A673 (cell line): Measurements from ENCODE around the gene FSD1. TPM values are rescaled to one million over a fixed set of nuclear protein-coding genes. Genes with fewer than 3 reads are reported as not detected.

Experiments used
- BruUV-seq: library from RNA; stranded (reverse); fragments of 400-500 nt; replicated peaks from 2 replicates; lab custom pipeline; 2021; lab: Mats Ljungman, UMichigan
- CTCF ChIA-PET: fragments of 300-600 bp; sonication (Branson Sonifier 250); formaldehyde crosslinking; loops from one replicate; lab custom pipeline; 2022; ENCODE audit warnings: antibody characterized with exemption; lab: Charles Lee
- POLR2A ChIA-PET: fragments of 300-600 bp; sonication (Branson Sonifier 250); formaldehyde crosslinking; loops from one replicate; lab custom pipeline; 2022; ENCODE audit warnings: antibody characterized with exemption; ENCODE audit not compliant: low non-redundant PET; lab: Charles Lee
- DNase-seq: peaks from one replicate; pipeline ENCODE4 v3.0.0-alpha.2; 2015; ENCODE audit warnings: low spot score
- H3K27ac ChIP-seq: fragments of 200-600 bp; sonication (generic); 2 replicates; pipeline ENCODE4 v1.5.1; 2016; ENCODE audit warnings: mixed run types, low read depth, mild to moderate bottlenecking, mixed read lengths, antibody characterized with exemption, low read length; ENCODE audit not compliant: poor library complexity, severe bottlenecking
- H3K27me3 ChIP-seq: fragments of 200-600 bp; sonication (generic); replicated peaks from 2 replicates; pipeline ENCODE4 v1.6.1; 2017; ENCODE audit warnings: mixed run types, low read depth, mild to moderate bottlenecking, mixed read lengths, antibody characterized with exemption, low read length; ENCODE audit not compliant: insufficient read depth, poor library complexity
- H3K36me3 ChIP-seq: fragments of 200-600 bp; sonication (generic); 2 replicates; pipeline ENCODE4 v1.6.1; 2016; ENCODE audit warnings: mixed run types, mild to moderate bottlenecking, mixed read lengths, antibody characterized with exemption, low read length; ENCODE audit not compliant: insufficient read depth, poor library complexity, severe bottlenecking
- H3K4me1 ChIP-seq: fragments of 200-600 bp; sonication (generic); 2 replicates; pipeline ENCODE4 v1.6.1; 2017; ENCODE audit warnings: mixed run types, mild to moderate bottlenecking, mixed read lengths, antibody characterized with exemption, low read length; ENCODE audit not compliant: insufficient read depth, poor library complexity, severe bottlenecking
- H3K4me3 ChIP-seq: fragments of 200-600 bp; sonication (generic); 2 replicates; pipeline ENCODE4 v1.5.1; 2016; ENCODE audit warnings: low read depth, mixed run types, mild to moderate bottlenecking, mixed read lengths, low read length; ENCODE audit not compliant: poor library complexity, severe bottlenecking
- H3K9me3 ChIP-seq: fragments of 200-600 bp; sonication (generic); 2 replicates; pipeline ENCODE4 v1.6.1; 2016; ENCODE audit warnings: mixed run types, low read depth, mild to moderate bottlenecking, mixed read lengths, antibody characterized with exemption, low read length; ENCODE audit not compliant: poor library complexity, severe bottlenecking
- CTCF ChIP-seq: fragments of 300-800, 200-600 bp; sonication (generic); conservative IDR thresholded peaks from 2 replicates; pipeline ENCODE4 v1.5.1; 2017; ENCODE audit warnings: low read depth, mild to moderate bottlenecking, antibody characterized with exemption, low read length, moderate library complexity, mixed read lengths
- EZH2 ChIP-seq: fragments of 200-600 bp; sonication (generic); IDR thresholded peaks from 2 replicates; pipeline ENCODE4 v1.6.1; 2017; ENCODE audit warnings: borderline replicate concordance, low read depth, mild to moderate bottlenecking, mixed read lengths, antibody characterized with exemption, low read length; ENCODE audit not compliant: poor library complexity, severe bottlenecking
- intact Hi-C: fragments of 100-400 bp; cut with micrococcal nuclease; formaldehyde crosslinking; loops from one replicate; pipeline ENCODE4 v1.10.0; 2022; ENCODE audit not compliant: unreplicated experiment
- total RNA-seq: library from RNA; stranded (reverse); gene quantifications from 2 replicates; pipeline ENCODE4 v1.2.3, GENCODE V29; 2021

Gene FSD1
- total RNA-seq, 1 experiment from 2014 or later = 10.4 TPM

DNA sequence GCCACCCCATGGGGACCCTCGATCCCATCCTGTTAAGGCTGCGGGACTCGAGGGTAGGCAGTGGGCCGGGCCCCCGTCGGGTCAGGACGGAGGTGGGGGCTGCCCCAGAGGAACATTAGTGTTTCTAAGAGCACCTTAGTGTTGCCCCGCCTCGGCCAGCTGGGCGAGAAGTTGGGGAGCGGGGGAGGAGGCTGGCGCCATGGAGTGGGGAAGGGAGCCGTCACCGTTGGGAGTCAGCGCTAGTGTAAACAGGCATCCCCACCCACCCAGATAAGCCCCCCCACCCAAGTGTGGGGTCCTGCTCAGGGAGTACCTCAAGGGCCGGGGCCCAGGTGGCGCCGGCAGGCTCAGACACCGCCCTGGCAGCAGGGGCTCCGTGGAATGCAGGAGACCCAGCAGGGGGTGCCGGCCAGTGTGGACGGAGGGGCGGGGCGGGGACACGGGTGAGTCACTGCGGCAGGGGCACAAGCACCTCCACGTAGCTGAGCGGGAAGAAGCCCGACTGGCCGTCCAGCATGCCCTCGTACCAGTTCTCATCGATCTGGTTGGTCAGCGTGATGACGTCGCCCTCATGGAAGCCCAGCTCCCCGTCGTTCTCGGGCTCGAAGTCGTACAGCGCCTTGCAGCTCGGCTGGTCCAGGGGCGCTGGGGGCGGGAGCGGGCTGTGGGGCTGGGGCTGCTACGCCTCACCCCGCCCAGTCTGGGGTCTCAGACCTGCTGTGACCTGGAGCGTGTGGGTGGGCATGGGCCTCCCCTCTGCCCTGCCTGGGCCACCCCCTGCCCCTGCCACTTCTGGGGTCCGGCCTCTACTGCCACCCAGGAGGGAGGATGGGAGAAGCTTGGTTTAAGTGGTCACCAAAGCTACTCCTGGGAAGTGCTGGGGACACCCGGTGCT lies 57.0 kb downstream of the FSD1 start:
- Histone ChIP-seq H3K4me1 (no peaks in the 10 kb centered on the region), H3K27me3 (no peaks in the 10 kb centered on the region), H3K9me3 (no peaks in the 10 kb centered on the region), H3K27ac (no peak overlapping the region), H3K4me3 (no peak overlapping the region), H3K36me3 (peaks cover 56% of the 10 kb centered on the region)
- ChIA-PET CTCF (interaction anchor here (0.8 to 0.9 kb wide), 2 partner anchors 9 to 32 kb away, joined by 3 to 7 read pairs; no protein-coding TSS in a partner anchor), POLR2A (no interaction called here)
- no TSS peak for BruUV-seq
- no peak for DNase-seq
- TF ChIP-seq CTCF (no peak), EZH2 (no peak)
- intact Hi-C loops = no loop called here

DNA sequence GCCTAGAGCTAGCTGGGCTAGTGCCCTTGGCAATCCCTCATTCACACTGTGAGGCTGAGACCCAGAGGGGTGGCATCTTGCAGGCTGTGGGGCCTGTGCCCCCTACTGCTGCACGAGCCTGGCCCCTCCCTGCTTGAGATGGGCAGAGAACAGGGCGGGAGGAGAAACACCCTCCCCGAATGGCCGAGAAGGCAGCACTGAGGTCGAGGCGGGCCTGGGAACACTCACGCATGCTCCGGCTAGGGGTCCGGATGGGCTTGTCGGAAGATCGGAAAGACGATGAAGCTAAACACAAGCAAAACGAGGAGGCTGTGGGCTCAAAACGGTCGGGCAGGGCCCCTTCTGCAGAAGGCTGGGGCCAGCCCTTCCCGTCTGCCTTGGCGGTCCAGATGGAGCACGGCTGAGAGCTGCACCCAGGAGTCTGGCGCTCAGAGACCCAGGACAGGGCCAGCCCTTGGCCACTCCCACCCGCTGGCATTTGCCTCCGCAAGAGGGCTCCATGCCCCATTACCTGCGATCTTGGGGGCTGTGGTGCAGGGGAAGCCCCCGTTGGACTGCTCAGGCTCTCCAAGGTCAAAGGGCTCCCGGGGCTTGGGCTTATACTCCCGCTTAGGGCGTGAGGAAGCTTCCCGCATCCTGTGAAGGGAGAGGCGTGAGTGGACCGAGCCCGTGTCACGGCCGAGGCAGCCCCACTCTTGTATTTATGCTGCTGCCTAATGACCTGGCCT lies 57.9 kb downstream of the FSD1 start:
- H3K4me3 ChIP-seq = no peak overlapping the region
- no peaks in the 10 kb centered on the region for H3K4me1 ChIP-seq
- no peak for TF ChIP-seq EZH2
- no peak for TF ChIP-seq CTCF
- no peak for DNase-seq
- peaks cover 51% of the 10 kb centered on the region for H3K36me3 ChIP-seq
- no TSS peak for BruUV-seq
- H3K27me3 ChIP-seq = no peaks in the 10 kb centered on the region
- H3K9me3 ChIP-seq = no peaks in the 10 kb centered on the region
- ChIA-PET POLR2A (no interaction called here), CTCF (interaction anchor here (0.8 to 0.9 kb wide), 2 partner anchors 10 to 31 kb away, joined by 3 to 7 read pairs; no protein-coding TSS in a partner anchor)
- intact Hi-C loops = no loop called here
- peak overlapping the region; percentile 16 for H3K27ac ChIP-seq

- POLR2A ChIA-PET = no interaction called here
- peaks cover 50% of the 10 kb centered on the region for H3K36me3 ChIP-seq
- intact Hi-C loops = no loop called here
- no peaks in the 10 kb centered on the region for H3K4me1 ChIP-seq
- no peaks in the 10 kb centered on the region for H3K9me3 ChIP-seq
- no peak for DNase-seq
- CTCF ChIA-PET = interaction anchor here (0.7 kb wide), 1 partner anchor 11 kb away, joined by 5 read pairs; no protein-coding TSS in a partner anchor
- no peak overlapping the region for H3K4me3 ChIP-seq
- no peaks in the 10 kb centered on the region for H3K27me3 ChIP-seq
- BruUV-seq = no TSS peak
- no peak; the same call in 1 of the 2 replicates for TF ChIP-seq CTCF
- no peak overlapping the region for H3K27ac ChIP-seq
These were observed 58.6 kb downstream of the FSD1 start for GRCh38 chr19:4362831-4363545.
